ENCODE data around the gene CDHR3.

- TF ChIP-seq CTCF (IDR thresholded peaks at IDR 0.05) (no peak), EZH2 (IDR thresholded peaks at IDR 0.05) (no peak)
These were observed 26.6 kb downstream of the CDHR3 start for GRCh38 chr7:105989686-105990085.

Data from neural progenitor cell (in vitro differentiated cells).